Fibroblast of lung (primary cell): ENCODE results near the gene CNKSR3. TPM values are rescaled to one million over a fixed set of nuclear protein-coding genes. Genes with fewer than 3 reads are reported as not detected.

Experiments
- DNase-seq, 2 donors: peaks; one replicate each; pipeline versions ENCODE4 v3.0.0 to v3.0.0-alpha.2; 2010; ENCODE audit warnings: low read depth in 2 of 2
- H2AFZ ChIP-seq: 2 replicates; pipeline ENCODE4 v1.5.1; 2012; ENCODE audit warnings: low read length, control low read depth, inconsistent platforms
- H3K27ac ChIP-seq: 2 replicates; pipeline ENCODE4 v1.5.1; 2011; ENCODE audit warnings: low read length, control low read depth; ENCODE audit not compliant: insufficient read depth
- H3K27me3 ChIP-seq: 2 replicates; pipeline ENCODE4 v1.5.1; 2011; ENCODE audit warnings: mild to moderate bottlenecking, low read length; ENCODE audit not compliant: control insufficient read depth, insufficient read depth
- H3K36me3 ChIP-seq: 2 replicates; pipeline ENCODE4 v1.5.1; 2011; ENCODE audit warnings: low read length; ENCODE audit not compliant: control insufficient read depth, insufficient read depth
- H3K4me1 ChIP-seq: 2 replicates; pipeline ENCODE4 v1.5.1; 2011; ENCODE audit warnings: low read length; ENCODE audit not compliant: control insufficient read depth, insufficient read depth; ENCODE audit errors: extremely low read depth
- H3K4me2 ChIP-seq: 2 replicates; pipeline ENCODE4 v1.5.1; 2011; ENCODE audit warnings: low read length, control low read depth; ENCODE audit not compliant: insufficient read depth; ENCODE audit errors: extremely low read depth
- H3K4me3 ChIP-seq, 4 experiments: fragments of 200-600 bp in 1 of 4; sonication (generic) in 1 of 4; replicated peaks in 1 of 4; 2 replicates each; pipeline ENCODE4 v1.5.1; 2011 to 2016; ENCODE audit warnings: low read length in 4 of 4, low read depth in 3 of 4, mild to moderate bottlenecking in 3 of 4, control low read depth in 2 of 4, inconsistent platforms in 1 of 4, mixed read lengths in 1 of 4; ENCODE audit not compliant: insufficient read depth in 1 of 4; ENCODE audit errors: control extremely low read depth in 1 of 4
- H3K79me2 ChIP-seq: 2 replicates; pipeline ENCODE4 v1.5.1; 2012; ENCODE audit warnings: mild to moderate bottlenecking, low read length, inconsistent platforms; ENCODE audit not compliant: control insufficient read depth, insufficient read depth
- H3K9ac ChIP-seq: 2 replicates; pipeline ENCODE4 v1.5.1; 2011; ENCODE audit warnings: mild to moderate bottlenecking, low read length, control low read depth; ENCODE audit not compliant: insufficient read depth
- H3K9me3 ChIP-seq: 2 replicates; pipeline ENCODE4 v1.5.1; 2012; ENCODE audit warnings: low read depth, low read length; ENCODE audit not compliant: control insufficient read depth, insufficient read depth
- H4K20me1 ChIP-seq: 2 replicates; pipeline ENCODE4 v1.5.1; 2011; ENCODE audit warnings: low read length; ENCODE audit not compliant: control insufficient read depth, insufficient read depth; ENCODE audit errors: extremely low read depth
- CTCF ChIP-seq, 2 donors: IDR thresholded peaks in 1 of 2; conservative IDR thresholded peaks in 1 of 2; 1 replicate in 1 of 2; 2 replicates in 1 of 2; pipeline ENCODE4 v1.5.1; 2011 to 2012; ENCODE audit warnings: low read length in 2 of 2, control low read depth in 1 of 2, inconsistent platforms in 1 of 2, low read depth in 1 of 2, mild to moderate bottlenecking in 1 of 2
- EZH2 ChIP-seq: IDR thresholded peaks from 2 replicates; pipeline ENCODE4 v1.5.1; 2012; ENCODE audit warnings: low read length, control low read depth, mild to moderate bottlenecking; ENCODE audit errors: missing control alignments
- polyA plus RNA-seq, 2 donors: library from polyadenylated mRNA; depleted of rRNA in 1 of 2; stranded (reverse) in 1 of 2; unstranded in 1 of 2; fragments of >200 nt; gene quantifications; 2 replicates each; pipeline ENCODE4 v1.2.1, GENCODE V29; 2011 to 2012; ENCODE audit warnings: missing spikeins in 1 of 2
- total RNA-seq: library from RNA; depleted of rRNA; stranded (reverse); fragments of >200 nt; gene quantifications from 2 replicates; pipeline ENCODE4 v1.2.1, GENCODE V29; 2014

The CNKSR3 gene
- total and polyA plus RNA-seq, 2 donors (not counting 1 experiment from before 2014, with no cell fraction given) = 5.5 to 14.0 TPM

- Histone ChIP-seq H3K9ac (no peak overlapping the region), H3K9me3 (no peaks in the 10 kb centered on the region), H4K20me1 (no peaks in the 10 kb centered on the region), H3K4me2 (no peak overlapping the region), H3K27me3 (no peaks in the 10 kb centered on the region), H3K4me1 (no peaks in the 10 kb centered on the region), H2AFZ (no peak overlapping the region), H3K79me2 (peaks cover 7% of the 10 kb centered on the region), H3K4me3 (no peak overlapping the region), H3K36me3 (no peaks in the 10 kb centered on the region), H3K27ac (no peak overlapping the region)
- no peak for TF ChIP-seq CTCF (conservative IDR thresholded peaks at IDR 0.05 in 1 of 2, IDR thresholded peaks at IDR 0.05 in 1 of 2; ENCODE audit: low read depth in 1 of 2, low read length in 2 of 2)
- no peak for DNase-seq
Measured at GRCh38 chr6:154459513-154459912, 51.0 kb downstream of the CNKSR3 start.

DNA sequence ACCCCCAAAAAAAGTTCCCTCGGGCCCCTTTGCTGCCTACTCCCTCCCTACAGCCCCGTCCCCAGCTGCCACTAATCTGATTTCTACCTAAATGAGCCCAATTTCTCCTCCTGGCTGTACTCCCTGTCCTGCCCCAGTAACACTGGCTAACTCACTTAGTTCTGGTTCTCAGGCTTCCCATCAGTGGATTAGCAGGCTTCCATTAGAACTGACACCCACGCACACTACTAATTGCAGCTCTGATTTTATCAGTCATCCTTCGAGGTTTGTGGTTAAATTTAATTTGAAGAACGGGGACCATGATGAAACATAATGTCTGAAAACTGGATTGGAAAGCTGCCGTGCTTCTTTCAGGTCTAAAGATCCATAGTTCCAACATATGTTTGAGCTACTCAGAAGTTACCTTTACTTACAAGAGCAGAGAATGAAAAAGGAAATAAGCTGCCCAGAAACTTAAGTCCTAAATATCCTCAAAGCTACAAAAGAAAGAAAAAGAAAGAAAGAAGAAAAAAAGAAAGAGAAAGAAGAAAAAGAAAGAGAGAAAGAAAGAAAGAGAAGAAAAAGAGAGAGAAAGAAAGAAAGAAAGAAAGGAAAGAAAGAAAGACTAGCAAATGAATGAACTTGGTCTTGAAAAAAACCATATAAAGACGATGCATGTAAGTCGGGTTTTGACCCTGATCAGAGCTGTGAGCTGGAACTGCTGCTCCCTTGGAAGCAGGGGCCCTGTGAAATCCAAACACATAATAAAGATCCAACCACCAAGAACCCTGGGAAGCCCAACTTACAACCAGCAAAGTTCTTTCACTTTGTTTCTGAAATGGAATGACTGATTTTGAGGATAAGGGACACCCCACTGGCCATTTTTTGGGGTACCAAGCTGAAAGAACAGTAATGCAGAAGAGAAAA, 51.7 kb downstream of the CNKSR3 start:
- DNase-seq = peak in 1 of 2 donors; percentile 72
- H3K4me3 ChIP-seq = no peak overlapping the region
- H3K9ac ChIP-seq = no peak overlapping the region
- no peaks in the 10 kb centered on the region for H3K4me1 ChIP-seq
- TF ChIP-seq EZH2 (no peak), CTCF (conservative IDR thresholded peaks at IDR 0.05 in 1 of 2, IDR thresholded peaks at IDR 0.05 in 1 of 2; ENCODE audit: low read depth in 1 of 2, low read length in 2 of 2) (no peak)
- no peaks in the 10 kb centered on the region for H4K20me1 ChIP-seq
- no peak overlapping the region for H2AFZ ChIP-seq
- no peaks in the 10 kb centered on the region for H3K36me3 ChIP-seq
- peaks cover 7% of the 10 kb centered on the region for H3K79me2 ChIP-seq
- no peaks in the 10 kb centered on the region for H3K27me3 ChIP-seq
- no peak overlapping the region for H3K27ac ChIP-seq
- H3K4me2 ChIP-seq = no peak overlapping the region
- H3K9me3 ChIP-seq = no peaks in the 10 kb centered on the region

GRCh38 chr6:154457881-154458284, 52.6 kb downstream of the CNKSR3 start:
- Histone ChIP-seq H3K4me3 (no peak overlapping the region), H3K9me3 (no peaks in the 10 kb centered on the region), H3K4me1 (no peaks in the 10 kb centered on the region), H3K9ac (no peak overlapping the region), H2AFZ (no peak overlapping the region), H3K27me3 (no peaks in the 10 kb centered on the region), H3K36me3 (no peaks in the 10 kb centered on the region), H3K27ac (no peak overlapping the region), H3K4me2 (no peak overlapping the region), H3K79me2 (peaks cover 7% of the 10 kb centered on the region), H4K20me1 (no peaks in the 10 kb centered on the region)
- no peak for DNase-seq
- TF ChIP-seq CTCF (conservative IDR thresholded peaks at IDR 0.05 in 1 of 2, IDR thresholded peaks at IDR 0.05 in 1 of 2; ENCODE audit: low read depth in 1 of 2, low read length in 2 of 2) (no peak), EZH2 (no peak)
